Measurements from ENCODE around the gene CARNS1. TPM values are rescaled to one million over a fixed set of nuclear protein-coding genes. Genes with fewer than 3 reads are reported as not detected.

CARNS1 gene
- total and polyA plus RNA-seq, 7 experiments from 2014 or later, result 0.53 to 14.2 (median 4.3) TPM

- Histone ChIP-seq H3K4me3 (ENCODE audit: low read length) (peak overlapping the region; percentile 98), H3K27ac (ENCODE audit: low read depth, low read length) (peak overlapping the region; percentile 87), H3K9me3 (ENCODE audit: control insufficient read depth in 2 of 3, low read length in 3 of 3) (no peaks in the 10 kb centered on the region), H3K36me3 (ENCODE audit: control insufficient read depth in 2 of 3, insufficient read depth in 3 of 3, low read length in 3 of 3) (peaks cover 0 to 17% (median 5%) of the 10 kb centered on the region in 3 experiments), H3K4me1 (ENCODE audit: control insufficient read depth in 2 of 2, insufficient read depth in 2 of 2, low read length in 2 of 2) (peaks cover 88 to 92% of the 10 kb centered on the region in 2 donors), H3K27me3 (ENCODE audit: control insufficient read depth in 2 of 2, insufficient read depth in 2 of 2, low read length in 2 of 2) (no peaks in the 10 kb centered on the region)
- peak overlapping the region; percentile 80 to 100 (median 92) for H3K4me3 Mint-ChIP-seq
- CTCF ChIA-PET, result interaction anchor here (0.6 to 2.3 kb wide), 3 partner anchors 8 to 18 kb away, joined by 3 to 8 read pairs (median 3); partner anchors contain the start of gene RPS6KB2
- peaks cover 0 to 8% (median 0%) of the 10 kb centered on the region in 5 donors for H3K27me3 Mint-ChIP-seq
- H3K9me3 Mint-ChIP-seq, result peaks cover 0 to under 1% (median 0%) of the 10 kb centered on the region in 11 donors
- H3K27ac Mint-ChIP-seq, result peak overlapping the region; percentile 83 to 98 (median 92)
- H3K4me1 Mint-ChIP-seq, result peaks cover 52 to 92% (median 78%) of the 10 kb centered on the region in 7 donors
- ATAC-seq (no peak), DNase-seq (peak in 1 of 9 donors; percentile 18)
- intact Hi-C loops (cut with micrococcal nuclease), result loop anchor here (1.0 kb wide), 4 partner anchors 7 to 54 kb away; partner anchors contain the start of gene PTPRCAP (in 1 of the 2)
- peaks cover 0 to 45% (median 11%) of the 10 kb centered on the region in 5 donors for H3K36me3 Mint-ChIP-seq
- POLR2A ChIA-PET, result interaction anchor here (1.2 to 25.4 kb wide), 8 partner anchors 12 to 140 kb away, joined by 3 to 1530 read pairs (median 8); partner anchors contain the start of genes AIP, CARNS1, PTPRCAP and RAD9A
Observed at GRCh38 chr11:67409781-67410368, 5.6 kb upstream of the CARNS1 start.

GRCh38 chr11:67410369-67410831 lies 5.1 kb upstream of the CARNS1 start:
- H3K27ac Mint-ChIP-seq, result peak overlapping the region; percentile 48 to 98 (median 92)
- Histone ChIP-seq H3K27ac (ENCODE audit: low read depth, low read length) (peak overlapping the region; percentile 87), H3K9me3 (ENCODE audit: control insufficient read depth in 2 of 3, low read length in 3 of 3) (no peaks in the 10 kb centered on the region), H3K36me3 (ENCODE audit: control insufficient read depth in 2 of 3, insufficient read depth in 3 of 3, low read length in 3 of 3) (peaks cover 0 to 14% (median 5%) of the 10 kb centered on the region in 3 experiments), H3K4me3 (ENCODE audit: low read length) (peak overlapping the region; percentile 98), H3K4me1 (ENCODE audit: control insufficient read depth in 2 of 2, insufficient read depth in 2 of 2, low read length in 2 of 2) (peaks cover 88 to 96% of the 10 kb centered on the region in 2 donors), H3K27me3 (ENCODE audit: control insufficient read depth in 2 of 2, insufficient read depth in 2 of 2, low read length in 2 of 2) (no peaks in the 10 kb centered on the region)
- ATAC-seq, result no peak
- peaks cover 0 to 10% (median 0%) of the 10 kb centered on the region in 5 donors for H3K27me3 Mint-ChIP-seq
- H3K4me1 Mint-ChIP-seq, result peaks cover 52 to 94% (median 73%) of the 10 kb centered on the region in 7 donors
- DNase-seq, result no peak
- ChIA-PET CTCF (no interaction called here), POLR2A (interaction anchor here (1.4 to 31.8 kb wide), 6 partner anchors 13 to 97 kb away, joined by 3 to 1530 read pairs (median 120); partner anchors contain the start of genes AIP, PPP1CA, PTPRCAP and RAD9A)
- H3K36me3 Mint-ChIP-seq, result peaks cover 0 to 39% (median 11%) of the 10 kb centered on the region in 5 donors
- H3K4me3 Mint-ChIP-seq, result peak overlapping the region; percentile 50 to 100 (median 92)
- intact Hi-C loops (cut with micrococcal nuclease), result no loop called here
- H3K9me3 Mint-ChIP-seq, result no peaks in the 10 kb centered on the region

- Mint-ChIP-seq H3K27me3 (peaks cover 0 to 13% (median 0%) of the 10 kb centered on the region in 5 donors), H3K27ac (peak overlapping the region; percentile 48 to 98 (median 91)), H3K9me3 (no peaks in the 10 kb centered on the region), H3K36me3 (peaks cover 0 to 37% (median 11%) of the 10 kb centered on the region in 5 donors), H3K4me3 (peak overlapping the region; percentile 39 to 100 (median 92)), H3K4me1 (peaks cover 55 to 93% (median 73%) of the 10 kb centered on the region in 7 donors)
- Histone ChIP-seq H3K27me3 (ENCODE audit: control insufficient read depth in 2 of 2, insufficient read depth in 2 of 2, low read length in 2 of 2) (no peaks in the 10 kb centered on the region), H3K4me1 (ENCODE audit: control insufficient read depth in 2 of 2, insufficient read depth in 2 of 2, low read length in 2 of 2) (peaks cover 84 to 94% of the 10 kb centered on the region in 2 donors), H3K36me3 (ENCODE audit: control insufficient read depth in 2 of 3, insufficient read depth in 3 of 3, low read length in 3 of 3) (peaks cover 0 to 7% (median 0%) of the 10 kb centered on the region in 3 experiments), H3K4me3 (ENCODE audit: low read length) (peak overlapping the region; percentile 98), H3K9me3 (ENCODE audit: control insufficient read depth in 2 of 3, low read length in 3 of 3) (no peaks in the 10 kb centered on the region), H3K27ac (ENCODE audit: low read depth, low read length) (peak overlapping the region; percentile 87)
- intact Hi-C loops (cut with micrococcal nuclease), result loop anchor here in 1 of 2 donors (1.0 kb wide), 1 partner anchor 8 kb away; no protein-coding TSS in a partner anchor
- ChIA-PET POLR2A (interaction anchor here (0.6 to 31.8 kb wide), 15 partner anchors 10 to 794 kb away, joined by 3 to 1530 read pairs (median 7); partner anchors contain the start of genes AIP, CABP4, POLD4 and PPP1CA), CTCF (no interaction called here)
- DNase-seq (no peak), ATAC-seq (no peak)
Observed at GRCh38 chr11:67410984-67411784, 4.3 kb upstream of the CARNS1 start.

GRCh38 chr11:67411785-67412152 lies 3.7 kb upstream of the CARNS1 start:
- peaks cover 55 to 93% (median 74%) of the 10 kb centered on the region in 7 donors for H3K4me1 Mint-ChIP-seq
- ChIA-PET CTCF (interaction anchor here (0.9 to 2.5 kb wide), 4 partner anchors 9 to 71 kb away, joined by 3 to 21 read pairs (median 4); partner anchors contain the start of genes AIP, PPP1CA, PTPRCAP and TBC1D10C), POLR2A (interaction anchor here (0.7 to 31.8 kb wide), 16 partner anchors 9 to 794 kb away, joined by 3 to 1530 read pairs (median 6); partner anchors contain the start of genes AIP, CABP4, POLD4 and PPP1CA)
- H3K27ac ChIP-seq (ENCODE audit: low read depth, low read length), result peak overlapping the region; percentile 87
- peaks cover 0 to 33% (median 8%) of the 10 kb centered on the region in 5 donors for H3K36me3 Mint-ChIP-seq
- intact Hi-C loops (cut with micrococcal nuclease), result loop anchor here in 1 of 2 donors (1.0 kb wide), 1 partner anchor 8 kb away; no protein-coding TSS in a partner anchor
- ATAC-seq (no peak), DNase-seq (no peak)
- H3K27me3 ChIP-seq (ENCODE audit: control insufficient read depth in 2 of 2, insufficient read depth in 2 of 2, low read length in 2 of 2), result no peaks in the 10 kb centered on the region
- H3K27ac Mint-ChIP-seq, result peak overlapping the region in 7 of 9 donors; percentile 84 to 98 (median 92)
- peak overlapping the region in 8 of 10 donors; percentile 43 to 100 (median 74) for H3K4me3 Mint-ChIP-seq
- no peaks in the 10 kb centered on the region for H3K9me3 ChIP-seq (ENCODE audit: control insufficient read depth in 2 of 3, low read length in 3 of 3)
- H3K27me3 Mint-ChIP-seq, result peaks cover 0 to 19% (median 0%) of the 10 kb centered on the region in 5 donors
- no peak overlapping the region for H3K4me3 ChIP-seq (ENCODE audit: low read length)
- peaks cover 84 to 94% of the 10 kb centered on the region in 2 donors for H3K4me1 ChIP-seq (ENCODE audit: control insufficient read depth in 2 of 2, insufficient read depth in 2 of 2, low read length in 2 of 2)
- peaks cover 0 to 5% (median 0%) of the 10 kb centered on the region in 3 experiments for H3K36me3 ChIP-seq (ENCODE audit: control insufficient read depth in 2 of 3, insufficient read depth in 3 of 3, low read length in 3 of 3)
- H3K9me3 Mint-ChIP-seq, result no peaks in the 10 kb centered on the region

GRCh38 chr11:67412495-67413179 lies 2.8 kb upstream of the CARNS1 start:
- no peaks in the 10 kb centered on the region for H3K27me3 ChIP-seq (ENCODE audit: control insufficient read depth in 2 of 2, insufficient read depth in 2 of 2, low read length in 2 of 2)
- peak overlapping the region; percentile 35 for H3K27ac ChIP-seq (ENCODE audit: low read depth, low read length)
- H3K4me3 ChIP-seq (ENCODE audit: low read length), result no peak overlapping the region
- H3K4me1 Mint-ChIP-seq, result peaks cover 48 to 92% (median 71%) of the 10 kb centered on the region in 7 donors
- ChIA-PET CTCF (interaction anchor here (0.9 to 2.5 kb wide), 4 partner anchors 10 to 70 kb away, joined by 3 to 21 read pairs (median 4); partner anchors contain the start of genes AIP, PPP1CA, PTPRCAP and TBC1D10C), POLR2A (interaction anchor here (0.7 to 31.8 kb wide), 17 partner anchors 8 to 144 kb away, joined by 3 to 1530 read pairs (median 6); partner anchors contain the start of genes AIP, POLD4, PPP1CA and PTPRCAP)
- intact Hi-C loops (cut with micrococcal nuclease), result no loop called here
- peaks cover 0 to 25% (median 3%) of the 10 kb centered on the region in 5 donors for H3K36me3 Mint-ChIP-seq
- H3K9me3 Mint-ChIP-seq, result no peaks in the 10 kb centered on the region
- H3K27ac Mint-ChIP-seq, result peak overlapping the region in 8 of 9 donors; percentile 32 to 98 (median 92)
- ATAC-seq, result no peak
- H3K36me3 ChIP-seq (ENCODE audit: control insufficient read depth in 2 of 3, insufficient read depth in 3 of 3, low read length in 3 of 3), result peaks cover 0 to 5% (median 0%) of the 10 kb centered on the region in 3 experiments
- H3K9me3 ChIP-seq (ENCODE audit: control insufficient read depth in 2 of 3, low read length in 3 of 3), result no peaks in the 10 kb centered on the region
- no peak for DNase-seq
- H3K4me3 Mint-ChIP-seq, result peak overlapping the region in 8 of 10 donors; percentile 21 to 100 (median 62)
- H3K27me3 Mint-ChIP-seq, result peaks cover 0 to 23% (median 0%) of the 10 kb centered on the region in 5 donors
- peaks cover 84 to 92% of the 10 kb centered on the region in 2 donors for H3K4me1 ChIP-seq (ENCODE audit: control insufficient read depth in 2 of 2, insufficient read depth in 2 of 2, low read length in 2 of 2)

All from naive thymus-derived CD4-positive, alpha-beta T cell (primary cell).